GM12891 (cell line): ENCODE results near the gene FBXO10.

Source experiments
- DNase-seq: peaks from one replicate; pipeline ENCODE4 v3.0.0; 2011; ENCODE audit warnings: low spot score; ENCODE audit not compliant: insufficient read length
- FAIRE-seq: peaks from 2 replicates; lab custom pipeline; 2011; peaks lifted over from hg19 to GRCh38; lab: Jason Lieb, UNC
- PAX5 ChIP-seq: IDR thresholded peaks from 2 replicates; pipeline ENCODE4 v1.6.1; 2011; ENCODE audit warnings: low read length, moderate library complexity, mild to moderate bottlenecking; ENCODE audit not compliant: insufficient read depth, severe bottlenecking
- POLR2A ChIP-seq: IDR thresholded peaks from 2 replicates; pipeline ENCODE4 v1.6.1; 2011; ENCODE audit warnings: low read depth, low read length, control low read depth
- POLR2AphosphoS5 ChIP-seq: IDR thresholded peaks from 2 replicates; pipeline ENCODE4 v1.6.1; 2011; ENCODE audit warnings: low read depth, low read length, control low read depth
- POU2F2 ChIP-seq: IDR thresholded peaks from 2 replicates; pipeline ENCODE4 v1.6.1; 2011; ENCODE audit warnings: low read depth, mild to moderate bottlenecking, control low read depth, low read length, moderate library complexity
- SPI1 ChIP-seq: IDR thresholded peaks from 2 replicates; pipeline ENCODE4 v1.6.1; 2011; ENCODE audit warnings: low read depth, low read length, control low read depth
- TAF1 ChIP-seq: IDR thresholded peaks from 2 replicates; pipeline ENCODE4 v1.6.1; 2011; ENCODE audit warnings: low read depth, low read length, control low read depth

Gene FBXO10

GRCh38 chr9:37593883-37594448, 17.8 kb upstream of the FBXO10 start:
- no peak for TF ChIP-seq POU2F2
- no peak for TF ChIP-seq POLR2AphosphoS5
- no peak for TF ChIP-seq PAX5
- TF ChIP-seq SPI1: no peak
- DNase-seq (no peak), FAIRE-seq (no peak)

GRCh38 chr9:37592108-37592951, 16.1 kb upstream of the FBXO10 start, which contains the start of gene TOMM5:
Gene TOMM5 (minus strand): TSS chr9:37592597. CDS start chr9:37592532, 65 bp downstream.
- TF ChIP-seq POU2F2 (peak; percentile 84), PAX5 (peak; percentile 66), POLR2A (peak; percentile 98), TAF1 (peak; percentile 92), SPI1 (peak; percentile 74), POLR2AphosphoS5 (peak; percentile 98)
- DNase-seq (peak; percentile 69), FAIRE-seq (peak; percentile 99)

- DNase-seq: no peak
- TF ChIP-seq POLR2A (no peak), TAF1 (no peak), PAX5 (no peak), SPI1 (no peak), POU2F2 (no peak), POLR2AphosphoS5 (no peak)
- FAIRE-seq: no peak
These were observed 11.3 kb upstream of the FBXO10 start for GRCh38 chr9:37587521-37587920.

GRCh38 chr9:37583522-37584121, 7.4 kb upstream of the FBXO10 start:
- FAIRE-seq: no peak
- TF ChIP-seq PAX5: no peak
- TF ChIP-seq POU2F2: peak; percentile 71; the same call in 1 of the 2 replicates
- no peak for TF ChIP-seq TAF1
- TF ChIP-seq SPI1: no peak
- no peak for TF ChIP-seq POLR2A
- TF ChIP-seq POLR2AphosphoS5: no peak
- DNase-seq: no peak

- FAIRE-seq: peak; percentile 20
- TF ChIP-seq SPI1: no peak
- TF ChIP-seq TAF1: no peak
- TF ChIP-seq POU2F2: no peak
- TF ChIP-seq PAX5: no peak
- no peak for TF ChIP-seq POLR2A
- no peak; the same call in 1 of the 2 replicates for TF ChIP-seq POLR2AphosphoS5
- no peak for DNase-seq
These were observed 6.5 kb upstream of the FBXO10 start for GRCh38 chr9:37582548-37583157.

- FAIRE-seq (peak; percentile 33), DNase-seq (no peak)
- TF ChIP-seq POLR2AphosphoS5 (no peak; the same call in 1 of the 2 replicates), POU2F2 (peak; percentile 97), POLR2A (no peak)
These were observed 667 bp downstream of the FBXO10 start for GRCh38 chr9:37575511-37575914.

- TF ChIP-seq PAX5 (no peak), POLR2AphosphoS5 (no peak), POU2F2 (no peak), TAF1 (no peak), POLR2A (no peak), SPI1 (no peak)
- FAIRE-seq (peak; percentile 31), DNase-seq (no peak)
These were observed 1.2 kb downstream of the FBXO10 start for GRCh38 chr9:37575001-37575400.

GRCh38 chr9:37574241-37574721, 1.9 kb downstream of the FBXO10 start:
- peak; percentile 52 for FAIRE-seq
- DNase-seq: no peak
- TF ChIP-seq PAX5 (no peak), TAF1 (no peak), POLR2AphosphoS5 (no peak), POU2F2 (no peak), POLR2A (no peak), SPI1 (no peak)

GRCh38 chr9:37571282-37571681, 4.9 kb downstream of the FBXO10 start:
- no peak for TF ChIP-seq POLR2AphosphoS5
- no peak for TF ChIP-seq POU2F2
- TF ChIP-seq POLR2A: no peak
- no peak for TF ChIP-seq TAF1
- TF ChIP-seq PAX5: no peak
- TF ChIP-seq SPI1: no peak
- FAIRE-seq (peak; percentile 26), DNase-seq (no peak)
